Trophoblast cell (in vitro differentiated cells and primary cell): ENCODE data around the gene TRIM69.
"Not testable (repeated sequence)": the region's sequence is repeated elsewhere in the genome, so short reads cannot be mapped to it uniquely, and the experiment has no call there.

Experiments used
- DNase-seq, 2 donors: peaks; one replicate each; pipeline ENCODE4 v3.0.0-alpha.2; 2016
- H2AFZ ChIP-seq: 2 replicates; pipeline ENCODE4 v1.6.1; 2013; ENCODE audit warnings: low read length, moderate library complexity, mild to moderate bottlenecking; ENCODE audit not compliant: insufficient read depth, poor library complexity
- H2AK5ac ChIP-seq: 2 replicates; pipeline ENCODE4 v1.6.1; 2013; ENCODE audit warnings: mild to moderate bottlenecking, low read length
- H2BK120ac ChIP-seq: 2 replicates; pipeline ENCODE4 v1.6.1; 2013; ENCODE audit warnings: low read length, mild to moderate bottlenecking, moderate library complexity; ENCODE audit not compliant: insufficient read depth, poor library complexity
- H2BK12ac ChIP-seq: 2 replicates; pipeline ENCODE4 v1.6.1; 2013; ENCODE audit warnings: mild to moderate bottlenecking, low read length, moderate library complexity
- H2BK5ac ChIP-seq: 2 replicates; pipeline ENCODE4 v1.6.1; 2013; ENCODE audit warnings: low read length, low read depth, moderate library complexity, mild to moderate bottlenecking; ENCODE audit not compliant: poor library complexity
- H3K14ac ChIP-seq: 2 replicates; pipeline ENCODE4 v1.6.1; 2013; ENCODE audit warnings: mild to moderate bottlenecking, low read length
- H3K18ac ChIP-seq: 2 replicates; pipeline ENCODE4 v1.6.1; 2013; ENCODE audit warnings: mild to moderate bottlenecking, low read length
- H3K23ac ChIP-seq: 2 replicates; pipeline ENCODE4 v1.6.1; 2013; ENCODE audit warnings: low read length
- H3K27ac ChIP-seq: 2 replicates; pipeline ENCODE4 v1.5.1; 2013; ENCODE audit warnings: low read depth, mild to moderate bottlenecking, inconsistent platforms, low read length, moderate library complexity
- H3K27me3 ChIP-seq: 2 replicates; pipeline ENCODE4 v1.6.1; 2013; ENCODE audit warnings: inconsistent platforms, mild to moderate bottlenecking, low read length, moderate library complexity; ENCODE audit not compliant: insufficient read depth
- H3K36me3 ChIP-seq, 2 experiments: 1 replicate in 1 of 2; 2 replicates in 1 of 2; pipeline ENCODE4 v1.6.1; 2013; ENCODE audit warnings: low read length in 2 of 2, mild to moderate bottlenecking in 2 of 2, moderate library complexity in 1 of 2; ENCODE audit not compliant: insufficient read depth in 2 of 2, control insufficient read depth in 1 of 2
- H3K4ac ChIP-seq: 2 replicates; pipeline ENCODE4 v1.6.1; 2013; ENCODE audit warnings: low read depth, mild to moderate bottlenecking, low read length, moderate library complexity
- H3K4me1 ChIP-seq, 2 experiments: 1 replicate in 1 of 2; 2 replicates in 1 of 2; pipeline ENCODE4 v1.6.1; 2013; ENCODE audit warnings: low read length in 2 of 2, mild to moderate bottlenecking in 2 of 2, moderate library complexity in 1 of 2; ENCODE audit not compliant: insufficient read depth in 2 of 2, control insufficient read depth in 1 of 2
- H3K4me2 ChIP-seq: 2 replicates; pipeline ENCODE4 v1.6.1; 2013; ENCODE audit warnings: inconsistent platforms, mild to moderate bottlenecking, low read length, moderate library complexity
- H3K4me3 ChIP-seq: 2 replicates; pipeline ENCODE4 v1.5.1; 2013; ENCODE audit warnings: mild to moderate bottlenecking, low read depth, low read length, inconsistent platforms
- H3K79me1 ChIP-seq: one replicate; pipeline ENCODE4 v1.6.1; 2013; ENCODE audit warnings: low read length
- H3K79me2 ChIP-seq: 2 replicates; pipeline ENCODE4 v1.6.1; 2013; ENCODE audit warnings: low read length, mild to moderate bottlenecking; ENCODE audit not compliant: control insufficient read depth, insufficient read depth, poor library complexity
- H3K9ac ChIP-seq: 2 replicates; pipeline ENCODE4 v1.6.1; 2013; ENCODE audit warnings: mild to moderate bottlenecking, low read length
- H3K9me3 ChIP-seq: 2 replicates; pipeline ENCODE4 v1.6.1; 2013; ENCODE audit warnings: low read depth, mild to moderate bottlenecking, control low read depth, inconsistent platforms, low read length; ENCODE audit not compliant: insufficient read depth
- H4K12ac ChIP-seq: 2 replicates; pipeline ENCODE4 v1.6.1; 2013; ENCODE audit warnings: low read depth, mild to moderate bottlenecking, low read length, moderate library complexity
- H4K8ac ChIP-seq: 2 replicates; pipeline ENCODE4 v1.6.1; 2013; ENCODE audit warnings: low read depth, mild to moderate bottlenecking, low read length, moderate library complexity
- H4K91ac ChIP-seq: one replicate; pipeline ENCODE4 v1.6.1; 2013; ENCODE audit warnings: low read depth, mild to moderate bottlenecking, low read length, moderate library complexity
- WGBS: extraction: QIAGEN DNeasy Blood & Tissue Kit; methylation state at CpG from one replicate; pipeline ENCODE4 v1.1.7; 2013; ENCODE audit warnings: missing lambda C conversion rate; ENCODE audit not compliant: insufficient read length, insufficient coverage; ENCODE audit errors: extremely low coverage; 5-methylcytosine and 5-hydroxymethylcytosine counted together

TRIM69 gene

DNA sequence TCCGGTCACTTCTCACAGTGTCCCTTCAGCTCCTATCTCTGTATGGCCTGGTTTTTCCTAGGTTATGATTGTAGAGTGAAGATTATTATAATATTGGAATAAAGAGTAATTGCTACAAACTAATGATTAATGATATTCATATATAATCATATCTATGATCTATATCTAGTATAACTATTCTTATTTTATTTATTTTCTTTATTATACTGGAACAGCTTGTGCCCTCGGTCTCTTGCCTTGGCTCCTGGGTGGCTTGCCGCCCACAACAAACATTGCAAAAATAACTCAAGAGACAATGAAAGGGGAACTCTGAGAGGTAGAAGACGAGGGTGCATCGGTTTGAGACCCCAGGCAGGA lies 48.6 kb downstream of the TRIM69 start:
- H2BK120ac ChIP-seq, H2BK12ac ChIP-seq, H3K27me3 ChIP-seq, H2AK5ac ChIP-seq, H3K79me1 ChIP-seq, H3K9me3 ChIP-seq, H3K36me3 ChIP-seq, H4K8ac ChIP-seq, H3K14ac ChIP-seq, H3K18ac ChIP-seq, H3K9ac ChIP-seq, DNase-seq, H3K4ac ChIP-seq, H3K27ac ChIP-seq, H3K79me2 ChIP-seq, H3K23ac ChIP-seq, H3K4me1 ChIP-seq, H4K12ac ChIP-seq, H2BK5ac ChIP-seq, H4K91ac ChIP-seq, H3K4me3 ChIP-seq, H2AFZ ChIP-seq: not testable (repeated sequence)
- H3K4me2 ChIP-seq = peak overlapping the region; percentile 62
- WGBS = no CpG with 5 or more reads among the region's 5 CpGs

DNA sequence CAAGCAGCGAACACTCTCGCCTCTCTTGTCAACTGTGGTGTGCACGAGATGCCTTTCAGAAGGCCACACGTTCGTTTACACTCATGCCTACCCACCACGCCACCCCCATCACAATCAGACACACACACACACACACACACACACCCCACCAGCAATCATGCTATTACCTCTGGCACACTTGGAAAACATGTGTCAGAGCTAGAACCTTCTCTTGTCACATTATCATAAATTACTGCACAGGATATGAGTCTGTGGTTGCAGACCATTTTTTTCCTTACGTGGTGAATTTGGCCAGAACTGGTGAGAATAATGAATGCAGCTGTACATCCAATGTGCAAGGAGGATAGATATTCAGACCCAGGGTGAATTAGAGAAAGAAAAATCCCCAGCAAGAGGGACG lies 52.4 kb downstream of the TRIM69 start:
- H3K9me3 ChIP-seq = no peaks in the 10 kb centered on the region
- H3K4me3 ChIP-seq = no peak overlapping the region
- no peak overlapping the region for H2BK120ac ChIP-seq
- no peak overlapping the region for H3K27ac ChIP-seq
- H3K9ac ChIP-seq = no peak overlapping the region
- H3K27me3 ChIP-seq = no peaks in the 10 kb centered on the region
- H3K36me3 ChIP-seq = no peaks in the 10 kb centered on the region
- DNase-seq = no peak
- H3K18ac ChIP-seq = no peak overlapping the region
- no peak overlapping the region for H4K8ac ChIP-seq
- no peaks in the 10 kb centered on the region for H3K79me2 ChIP-seq
- no peak overlapping the region for H4K91ac ChIP-seq
- H2AK5ac ChIP-seq = no peak overlapping the region
- no peak overlapping the region for H3K4me2 ChIP-seq
- WGBS = no CpG with 5 or more reads among the region's 8 CpGs
- H4K12ac ChIP-seq = no peak overlapping the region
- H2BK12ac ChIP-seq = no peak overlapping the region
- no peak overlapping the region for H3K14ac ChIP-seq
- H2AFZ ChIP-seq = no peak overlapping the region
- no peaks in the 10 kb centered on the region for H3K79me1 ChIP-seq
- no peak overlapping the region for H3K4ac ChIP-seq
- no peak overlapping the region for H3K23ac ChIP-seq
- H3K4me1 ChIP-seq = peaks cover 2 to 3% of the 10 kb centered on the region in 2 experiments
- H2BK5ac ChIP-seq = no peak overlapping the region

DNA sequence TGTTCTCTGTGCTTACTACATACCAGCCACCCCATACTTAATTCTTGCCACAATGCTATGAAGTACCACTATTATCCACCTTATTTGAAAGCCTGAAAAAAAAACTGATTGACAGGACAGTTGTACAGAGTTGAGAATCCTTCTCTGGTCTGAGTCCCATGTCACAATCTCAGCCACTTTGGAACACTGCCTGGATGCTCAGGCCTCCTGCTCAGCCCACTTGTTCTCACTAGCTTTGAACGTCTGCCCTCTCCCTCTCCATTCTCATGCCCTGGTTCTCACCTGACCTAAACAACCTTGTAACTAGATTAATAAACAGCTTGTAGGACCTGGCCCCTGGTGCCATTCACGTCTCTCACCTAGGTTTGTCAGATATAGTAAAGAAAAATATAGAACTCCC lies 53.9 kb downstream of the TRIM69 start:
- no peaks in the 10 kb centered on the region for H3K9me3 ChIP-seq
- DNase-seq = no peak
- H4K91ac ChIP-seq = no peak overlapping the region
- no peak overlapping the region for H3K4me3 ChIP-seq
- no peak overlapping the region for H3K14ac ChIP-seq
- H3K36me3 ChIP-seq = no peaks in the 10 kb centered on the region
- H3K9ac ChIP-seq = no peak overlapping the region
- H3K4me2 ChIP-seq = no peak overlapping the region
- H3K27me3 ChIP-seq = no peaks in the 10 kb centered on the region
- no peak overlapping the region for H3K23ac ChIP-seq
- H3K27ac ChIP-seq = no peak overlapping the region
- H3K4ac ChIP-seq = no peak overlapping the region
- no peak overlapping the region for H2BK120ac ChIP-seq
- H2BK12ac ChIP-seq = no peak overlapping the region
- H4K12ac ChIP-seq = no peak overlapping the region
- no peak overlapping the region for H2AFZ ChIP-seq
- no CpG with 5 or more reads among the region's 2 CpGs for WGBS
- H3K79me2 ChIP-seq = no peaks in the 10 kb centered on the region
- H3K79me1 ChIP-seq = no peaks in the 10 kb centered on the region
- H4K8ac ChIP-seq = no peak overlapping the region
- no peak overlapping the region for H2BK5ac ChIP-seq
- H2AK5ac ChIP-seq = no peak overlapping the region
- no peaks in the 10 kb centered on the region for H3K4me1 ChIP-seq
- H3K18ac ChIP-seq = no peak overlapping the region

DNA sequence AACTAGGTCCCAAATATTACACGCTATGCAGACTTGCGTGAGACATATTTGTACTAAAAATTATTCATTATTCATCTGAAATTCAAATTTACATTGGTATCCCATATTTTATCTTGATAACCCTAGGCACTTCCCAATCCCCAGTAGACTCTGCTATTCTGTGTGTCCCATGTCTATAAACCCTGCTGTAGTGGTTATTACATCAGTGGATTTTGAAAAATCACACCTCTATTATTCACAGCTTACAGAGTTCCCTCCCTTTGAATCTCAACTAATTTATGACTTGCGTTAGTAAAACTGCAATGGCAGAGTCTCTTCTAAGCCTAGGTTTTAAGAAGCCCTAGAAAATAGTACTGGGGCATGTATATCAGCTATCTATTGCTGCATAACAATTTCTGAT lies 54.3 kb downstream of the TRIM69 start:
- H2AFZ ChIP-seq = no peak overlapping the region
- no peak overlapping the region for H2BK5ac ChIP-seq
- no CpG with 5 or more reads among the region's 3 CpGs for WGBS

More for the DNA sequence above, 54.3 kb downstream of the TRIM69 start:
- no peak overlapping the region for H4K91ac ChIP-seq
- no peak overlapping the region for H3K4me2 ChIP-seq
- no peak overlapping the region for H3K18ac ChIP-seq
- no peaks in the 10 kb centered on the region for H3K79me1 ChIP-seq
- H3K23ac ChIP-seq = no peak overlapping the region
- no peak for DNase-seq
- no peak overlapping the region for H2AK5ac ChIP-seq
- H3K14ac ChIP-seq = no peak overlapping the region
- no peak overlapping the region for H4K12ac ChIP-seq
- H3K27ac ChIP-seq = no peak overlapping the region
- no peaks in the 10 kb centered on the region for H3K27me3 ChIP-seq
- H4K8ac ChIP-seq = no peak overlapping the region
- no peaks in the 10 kb centered on the region for H3K9me3 ChIP-seq
- no peak overlapping the region for H3K4ac ChIP-seq
- no peak overlapping the region for H3K4me3 ChIP-seq
- no peaks in the 10 kb centered on the region for H3K79me2 ChIP-seq
- H2BK12ac ChIP-seq = no peak overlapping the region
- no peak overlapping the region for H3K9ac ChIP-seq
- no peaks in the 10 kb centered on the region for H3K36me3 ChIP-seq
- H3K4me1 ChIP-seq = no peaks in the 10 kb centered on the region
- H2BK120ac ChIP-seq = no peak overlapping the region
